Iris pigment epithelial cell (primary cell): Measurements from ENCODE around the gene DNAJB13.

Source experiments
- DNase-seq: peaks from one replicate; pipeline ENCODE4 v3.0.0-alpha.2; 2011; ENCODE audit warnings: low read depth

The DNAJB13 gene

DNA sequence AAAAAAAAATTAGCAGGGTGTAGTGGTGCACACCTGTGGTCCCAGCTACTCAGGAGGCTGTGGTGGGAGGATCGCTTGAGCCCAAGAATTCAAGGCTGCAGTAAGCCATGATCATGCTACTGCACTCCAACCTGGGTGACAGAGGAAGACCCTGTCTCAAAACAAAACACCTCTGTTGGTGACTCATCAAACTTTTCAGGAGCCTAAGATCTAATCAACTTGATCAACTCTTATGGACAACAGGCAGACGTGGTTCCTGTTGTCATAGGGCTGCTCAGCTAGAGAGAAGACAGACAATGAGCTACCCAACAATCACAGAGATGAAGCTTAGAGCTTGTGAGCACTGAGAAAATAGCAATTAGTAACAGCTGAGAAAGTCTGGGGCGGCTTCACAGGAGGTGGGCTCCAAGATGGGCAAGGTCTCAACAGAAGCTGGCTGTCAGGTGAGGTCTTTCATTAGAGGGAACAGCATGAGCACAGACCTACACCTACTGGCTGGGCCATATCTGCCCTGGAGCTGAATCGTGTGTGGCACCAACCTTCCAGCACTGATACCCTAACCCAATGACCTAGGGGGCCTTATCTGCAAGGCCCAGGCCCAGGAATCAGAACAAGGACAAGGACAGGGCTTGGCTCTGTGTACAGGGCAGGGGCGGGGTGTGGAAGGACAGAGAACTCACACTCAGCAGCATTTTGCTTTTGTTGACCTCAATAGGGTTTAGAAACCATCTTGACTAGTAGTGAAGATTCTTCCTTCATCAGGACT lies 65.3 kb downstream of the DNAJB13 start:
- no peak for DNase-seq

- no peak for DNase-seq
Measured at GRCh38 chr11:74017631-74018030, 66.8 kb downstream of the DNAJB13 start.

DNA sequence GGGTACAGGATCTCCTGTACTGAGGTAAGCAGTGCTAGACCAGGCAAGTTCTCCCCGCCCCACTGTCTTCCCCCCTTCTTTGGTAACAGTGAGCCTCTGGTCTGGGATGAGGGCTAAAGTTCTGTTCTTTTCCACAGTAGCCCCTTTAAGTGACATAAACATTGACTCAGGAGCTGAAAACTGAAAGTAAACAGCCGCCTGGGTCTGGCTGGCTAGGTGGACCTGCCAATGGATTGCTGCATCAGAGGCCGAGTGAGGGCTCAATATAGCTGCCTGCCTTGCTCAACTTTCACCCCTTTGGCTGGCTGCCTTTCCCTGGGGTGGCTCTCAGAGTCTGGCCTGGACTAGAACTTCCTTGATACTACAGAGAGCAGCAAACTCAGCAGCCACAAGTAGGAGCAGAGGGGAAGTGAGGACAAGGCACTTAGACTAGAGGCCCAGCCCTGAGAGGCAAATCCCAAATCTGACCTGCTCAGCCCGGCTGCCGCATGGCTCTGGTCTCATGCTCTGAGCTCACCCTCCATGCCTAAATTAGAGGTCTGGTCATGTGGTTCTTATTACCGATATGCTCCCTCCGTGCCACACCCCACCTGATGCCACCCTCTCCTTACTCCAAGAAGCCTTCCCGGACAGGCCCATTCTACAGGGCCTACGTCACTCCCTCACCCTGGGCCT lies 67.6 kb downstream of the DNAJB13 start:
- peak; percentile 95 for DNase-seq

GRCh38 chr11:74019104-74019738 lies 68.4 kb downstream of the DNAJB13 start:
- peak; percentile 20 for DNase-seq

DNA sequence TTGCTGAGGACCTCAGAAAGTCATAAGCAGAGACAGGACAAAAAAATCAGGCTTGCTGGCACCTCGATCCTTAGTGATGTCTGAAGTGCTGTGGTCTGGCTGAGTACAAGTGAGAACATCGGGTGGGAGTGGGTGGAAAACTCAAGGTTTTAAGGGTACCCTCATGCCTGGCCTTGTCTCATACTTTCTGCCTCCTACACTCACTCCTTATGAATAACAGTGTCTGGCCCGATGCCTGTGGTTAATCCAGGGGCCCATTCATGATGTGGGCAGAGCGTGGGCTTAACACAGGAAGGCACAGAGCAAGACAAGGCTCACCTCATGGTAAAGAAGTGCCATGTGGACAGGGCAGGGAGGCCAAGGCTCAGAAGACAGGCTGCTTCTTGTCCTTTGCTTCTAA lies 69.0 kb downstream of the DNAJB13 start:
- peak; percentile 27 for DNase-seq
